Activated gamma-delta T cell (primary cell): ENCODE data around the gene STX16.

Experiments
- DNase-seq: peaks from one replicate; lab custom pipeline; 2025; lab: John Stamatoyannopoulos, UW
- total RNA-seq, 2 donors: gene quantifications; one replicate each; lab custom pipeline; 2026; lab: John Stamatoyannopoulos, UW

Gene STX16
- 26.2 to 27.7 reads per million in 2 donors for total RNA-seq

- DNase-seq: peak; percentile 68
These were observed at the start of gene STX16 for GRCh38 chr20:58650776-58651558. TSS of gene STX16 (plus strand) at chr20:58651283. CDS start at chr20:58652007, 724 bp downstream.

GRCh38 chr20:58602124-58602523 is 49.0 kb upstream of the STX16 start:
- no peak for DNase-seq

GRCh38 chr20:58603721-58604120 is 47.4 kb upstream of the STX16 start:
- DNase-seq: no peak

GRCh38 chr20:58604128-58604881 is 46.8 kb upstream of the STX16 start:
- DNase-seq: no peak

- DNase-seq: no peak
These were observed 45.6 kb upstream of the STX16 start for GRCh38 chr20:58605292-58606065.

GRCh38 chr20:58606184-58606583 is 44.9 kb upstream of the STX16 start:
- no peak for DNase-seq

- DNase-seq: no peak
These were observed 42.8 kb upstream of the STX16 start for GRCh38 chr20:58608096-58608840.

- no peak for DNase-seq
These were observed 42.1 kb upstream of the STX16 start for GRCh38 chr20:58609026-58609425.

GRCh38 chr20:58610071-58610800 is 40.8 kb upstream of the STX16 start:
- DNase-seq: no peak

GRCh38 chr20:58610811-58611210 is 40.3 kb upstream of the STX16 start:
- DNase-seq: no peak

- no peak for DNase-seq
These were observed 39.6 kb upstream of the STX16 start for GRCh38 chr20:58611236-58612030.

- no peak for DNase-seq
These were observed 38.9 kb upstream of the STX16 start for GRCh38 chr20:58612121-58612691.

- DNase-seq: no peak
These were observed 37.8 kb upstream of the STX16 start for GRCh38 chr20:58613061-58613854.

GRCh38 chr20:58614366-58614765 is 36.7 kb upstream of the STX16 start:
- no peak for DNase-seq

- DNase-seq: no peak
These were observed 35.9 kb upstream of the STX16 start for GRCh38 chr20:58614984-58615760.

GRCh38 chr20:58616411-58616810 is 34.7 kb upstream of the STX16 start:
- DNase-seq: no peak

- no peak for DNase-seq
These were observed 33.9 kb upstream of the STX16 start for GRCh38 chr20:58617158-58617557.
